Cardiac muscle cell (in vitro differentiated cells and primary cell): ENCODE measurements around the gene FIG4. TPM values are rescaled to one million over a fixed set of nuclear protein-coding genes. Genes with fewer than 3 reads are reported as not detected.
"Not testable (repeated sequence)": the region's sequence is repeated elsewhere in the genome, so short reads cannot be mapped to it uniquely, and the experiment has no call there.

Experiments
- DNase-seq, 2 donors: peaks; one replicate each; pipeline versions ENCODE4 v3.0.0 to v3.0.0-alpha.2; 2010 to 2017; ENCODE audit warnings: low read depth in 1 of 2, low spot score in 1 of 2
- H3K27ac ChIP-seq: fragments of 200-600 bp; sonication (generic); 2 replicates; pipeline ENCODE4 v1.5.1; 2016
- H3K27me3 ChIP-seq: fragments of 200-600 bp; sonication (generic); 2 replicates; pipeline ENCODE4 v1.6.0; 2016; ENCODE audit warnings: control low read depth
- H3K36me3 ChIP-seq: fragments of 200-600 bp; sonication (generic); 2 replicates; pipeline ENCODE4 v1.5.1; 2016; ENCODE audit warnings: control low read depth
- H3K4me1 ChIP-seq: fragments of 200-600 bp; sonication (generic); 2 replicates; pipeline ENCODE4 v1.8.1; 2017; ENCODE audit warnings: low read depth, mild to moderate bottlenecking, mixed run types
- H3K4me3 ChIP-seq: fragments of 200-600 bp; sonication (generic); 2 replicates; pipeline ENCODE4 v1.5.1; 2016; ENCODE audit warnings: mild to moderate bottlenecking
- H3K9me3 ChIP-seq: fragments of 200-600 bp; sonication (generic); 2 replicates; pipeline ENCODE4 v1.5.1; 2017; ENCODE audit warnings: low read depth, mild to moderate bottlenecking, control low read depth
- CTCF ChIP-seq: IDR thresholded peaks from 2 replicates; pipeline ENCODE4 v1.5.1; 2012; ENCODE audit warnings: low read depth, mild to moderate bottlenecking, low read length
- polyA plus RNA-seq: library from polyadenylated mRNA; unstranded; fragments of >200 nt; fragmentation: Nextera tagmentation; extraction: Ambion mirVana; gene quantifications from 2 replicates; pipeline ENCODE4 v1.2.1, GENCODE V29; 2016
- total RNA-seq: library from RNA; depleted of rRNA; stranded (reverse); fragments of >200 nt; gene quantifications from 2 replicates; pipeline ENCODE4 v1.2.3, GENCODE V29; 2016

FIG4 gene
- total and polyA plus RNA-seq, 2 experiments from 2014 or later = 15.8 to 22.0 TPM

GRCh38 chr6:109861946-109862345 lies 170.8 kb downstream of the FIG4 start:
- Histone ChIP-seq H3K4me3 (no peak overlapping the region), H3K27ac (no peak overlapping the region), H3K27me3 (no peaks in the 10 kb centered on the region), H3K9me3 (no peaks in the 10 kb centered on the region), H3K36me3 (no peaks in the 10 kb centered on the region), H3K4me1 (no peaks in the 10 kb centered on the region)
- DNase-seq = no peak
- no peak for TF ChIP-seq CTCF

GRCh38 chr6:109864050-109864449 lies 173.0 kb downstream of the FIG4 start:
- Histone ChIP-seq H3K4me1 (no peaks in the 10 kb centered on the region), H3K27ac (no peak overlapping the region), H3K4me3 (no peak overlapping the region), H3K36me3 (no peaks in the 10 kb centered on the region), H3K9me3 (no peaks in the 10 kb centered on the region), H3K27me3 (no peaks in the 10 kb centered on the region)
- no peak for DNase-seq
- no peak for TF ChIP-seq CTCF

GRCh38 chr6:109865968-109866367 lies 174.9 kb downstream of the FIG4 start:
- H3K27ac ChIP-seq = no peak overlapping the region
- no peak for TF ChIP-seq CTCF
- no peak overlapping the region for H3K4me3 ChIP-seq
- H3K27me3 ChIP-seq = no peaks in the 10 kb centered on the region
- H3K36me3 ChIP-seq = no peaks in the 10 kb centered on the region
- no peaks in the 10 kb centered on the region for H3K9me3 ChIP-seq
- no peaks in the 10 kb centered on the region for H3K4me1 ChIP-seq
- no peak for DNase-seq

GRCh38 chr6:109867009-109867969 lies 176.2 kb downstream of the FIG4 start:
- H3K4me3 ChIP-seq = no peak overlapping the region
- no peak overlapping the region for H3K27ac ChIP-seq
- H3K9me3 ChIP-seq = no peaks in the 10 kb centered on the region
- H3K4me1 ChIP-seq = no peaks in the 10 kb centered on the region
- no peaks in the 10 kb centered on the region for H3K27me3 ChIP-seq
- DNase-seq = peak; percentile 44 to 50
- H3K36me3 ChIP-seq = no peaks in the 10 kb centered on the region
- TF ChIP-seq CTCF = no peak

GRCh38 chr6:109867970-109868358 lies 176.9 kb downstream of the FIG4 start:
- Histone ChIP-seq H3K27me3 (no peaks in the 10 kb centered on the region), H3K36me3 (no peaks in the 10 kb centered on the region), H3K4me1 (no peaks in the 10 kb centered on the region), H3K27ac (no peak overlapping the region), H3K4me3 (no peak overlapping the region), H3K9me3 (no peaks in the 10 kb centered on the region)
- no peak for TF ChIP-seq CTCF
- peak in 1 of 2 donors; percentile 60 for DNase-seq

- peak; percentile 20 to 54 for DNase-seq
- H3K4me1 ChIP-seq, H3K9me3 ChIP-seq, H3K4me3 ChIP-seq, H3K27me3 ChIP-seq, H3K27ac ChIP-seq, H3K36me3 ChIP-seq: not testable (repeated sequence)
Measured at GRCh38 chr6:109869398-109870088, 178.4 kb downstream of the FIG4 start.
